ENCODE results near the gene DNASE2.

DNASE2 gene

GRCh38 chr19:12886651-12886968 is 5.4 kb upstream of the DNASE2 start:
- DNase-seq (ENCODE audit: low spot score): no peak

DNA sequence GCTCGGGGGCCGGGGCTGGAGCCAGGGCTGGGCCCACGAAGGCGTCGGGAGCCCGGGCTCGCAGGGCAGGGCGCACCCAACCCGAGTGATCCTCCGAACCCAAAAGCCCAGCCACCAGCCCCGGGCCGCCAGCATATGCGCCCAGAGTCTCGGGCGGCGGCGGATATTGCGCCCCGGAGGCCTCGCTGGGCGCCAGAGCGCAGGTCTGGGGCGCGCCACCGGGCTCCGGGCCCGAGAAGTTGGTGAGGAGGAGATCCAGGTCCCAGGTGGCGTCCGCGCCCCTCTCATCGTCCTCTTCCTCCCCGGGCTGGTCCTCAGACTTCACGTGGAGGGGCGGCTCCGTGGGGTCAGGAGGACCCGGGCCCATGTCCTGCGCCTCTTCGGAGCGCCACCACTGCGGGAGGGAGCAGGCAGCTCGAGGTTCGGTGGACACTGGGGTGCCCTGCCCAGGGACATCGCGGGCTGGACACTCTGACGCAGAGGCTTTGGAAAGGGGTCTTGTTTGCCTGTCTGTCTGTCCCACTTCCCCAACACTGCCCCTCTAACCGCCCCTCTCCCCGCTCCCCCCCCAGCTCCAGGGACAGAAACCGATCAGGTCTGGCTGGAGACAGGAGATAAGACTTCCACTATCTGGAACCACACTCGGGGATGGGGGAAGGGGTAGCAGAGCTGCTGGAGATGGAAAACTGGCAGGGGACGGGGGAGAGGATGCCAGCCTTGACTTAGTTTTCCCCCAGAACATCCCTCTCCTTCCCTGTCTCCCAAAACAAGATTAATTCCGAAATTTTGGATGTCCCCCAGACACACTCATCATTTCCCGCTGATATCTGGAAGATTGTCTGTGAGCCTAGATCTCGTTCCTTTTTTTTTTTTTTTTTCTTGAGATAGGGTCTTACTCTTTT is 4.8 kb upstream of the DNASE2 start:
- DNase-seq (ENCODE audit: low spot score): no peak

DNA sequence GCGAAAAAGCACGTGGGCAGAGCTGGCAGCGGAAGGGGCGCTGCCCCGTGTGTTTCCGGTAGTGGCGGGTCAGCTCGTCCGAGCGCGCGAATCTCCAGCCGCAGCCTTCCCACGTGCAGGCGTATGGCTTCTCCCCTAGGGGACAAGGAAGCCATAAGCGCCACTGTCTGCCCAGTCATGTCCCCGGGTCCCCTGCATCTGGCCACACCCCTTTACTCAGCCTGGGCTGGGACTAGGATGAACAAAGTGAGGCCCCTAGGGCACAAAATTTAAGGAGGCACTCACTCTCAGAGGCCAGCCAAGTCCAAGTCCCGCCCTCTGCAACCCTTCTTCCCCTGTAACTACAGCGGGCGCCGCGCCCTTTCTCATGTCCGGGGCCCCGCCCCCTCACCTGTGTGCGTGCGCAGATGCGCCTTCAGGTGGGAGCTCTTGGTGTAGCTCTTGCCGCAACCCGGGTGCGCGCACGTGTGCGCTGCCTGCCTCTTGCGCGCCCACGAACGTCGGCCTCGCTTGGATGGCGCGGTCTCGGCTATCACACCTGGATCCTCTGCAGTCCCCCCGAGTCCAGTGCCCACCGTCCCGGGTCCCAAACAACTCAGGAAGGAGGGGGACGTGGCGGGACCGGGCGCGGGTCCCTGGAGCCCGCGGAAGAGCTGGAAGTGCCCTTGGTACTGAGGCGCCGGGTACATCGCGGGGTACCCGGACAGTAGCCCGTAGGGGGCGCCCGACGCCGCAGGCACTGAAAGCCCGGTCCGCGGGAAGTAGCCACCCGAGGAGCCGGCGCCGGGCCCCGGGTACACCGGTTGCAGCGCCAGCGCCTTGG is 3.9 kb upstream of the DNASE2 start:
- DNase-seq (ENCODE audit: low spot score): peak; percentile 83

- no peak for DNase-seq (ENCODE audit: low spot score)
Observed at GRCh38 chr19:12884627-12884925, 3.3 kb upstream of the DNASE2 start.

GRCh38 chr19:12884202-12884601 is 3.0 kb upstream of the DNASE2 start:
- DNase-seq (ENCODE audit: low spot score): no peak

DNA sequence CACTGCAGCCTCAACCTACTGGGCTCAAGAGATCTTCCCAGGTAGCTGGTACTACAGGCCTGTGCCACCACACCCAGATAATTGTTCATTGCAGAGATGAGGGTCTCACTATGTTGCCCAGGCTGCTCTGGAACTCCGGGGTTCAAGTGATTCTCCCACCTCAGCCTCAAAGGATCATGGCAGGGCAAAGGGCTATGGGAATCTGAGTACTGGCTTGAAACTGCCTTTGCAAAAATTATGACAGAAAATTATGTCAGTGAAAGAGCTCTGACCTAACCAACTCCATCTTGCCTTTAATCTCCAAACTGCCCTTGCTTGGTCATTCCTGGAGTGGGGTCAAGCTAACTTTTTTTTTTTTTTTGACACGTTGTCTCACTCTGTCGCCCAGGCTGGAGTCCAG is 1.3 kb upstream of the DNASE2 start:
- no peak for DNase-seq (ENCODE audit: low spot score)

- DNase-seq (ENCODE audit: low spot score): peak; percentile 50
Observed at GRCh38 chr19:12880551-12881171, 588 bp downstream of the DNASE2 start.

GRCh38 chr19:12875086-12875485 is 6.2 kb downstream of the DNASE2 start:
- no peak for DNase-seq (ENCODE audit: low spot score)

GRCh38 chr19:12873891-12874745 is 7.1 kb downstream of the DNASE2 start:
- no peak for DNase-seq (ENCODE audit: low spot score)

DNA sequence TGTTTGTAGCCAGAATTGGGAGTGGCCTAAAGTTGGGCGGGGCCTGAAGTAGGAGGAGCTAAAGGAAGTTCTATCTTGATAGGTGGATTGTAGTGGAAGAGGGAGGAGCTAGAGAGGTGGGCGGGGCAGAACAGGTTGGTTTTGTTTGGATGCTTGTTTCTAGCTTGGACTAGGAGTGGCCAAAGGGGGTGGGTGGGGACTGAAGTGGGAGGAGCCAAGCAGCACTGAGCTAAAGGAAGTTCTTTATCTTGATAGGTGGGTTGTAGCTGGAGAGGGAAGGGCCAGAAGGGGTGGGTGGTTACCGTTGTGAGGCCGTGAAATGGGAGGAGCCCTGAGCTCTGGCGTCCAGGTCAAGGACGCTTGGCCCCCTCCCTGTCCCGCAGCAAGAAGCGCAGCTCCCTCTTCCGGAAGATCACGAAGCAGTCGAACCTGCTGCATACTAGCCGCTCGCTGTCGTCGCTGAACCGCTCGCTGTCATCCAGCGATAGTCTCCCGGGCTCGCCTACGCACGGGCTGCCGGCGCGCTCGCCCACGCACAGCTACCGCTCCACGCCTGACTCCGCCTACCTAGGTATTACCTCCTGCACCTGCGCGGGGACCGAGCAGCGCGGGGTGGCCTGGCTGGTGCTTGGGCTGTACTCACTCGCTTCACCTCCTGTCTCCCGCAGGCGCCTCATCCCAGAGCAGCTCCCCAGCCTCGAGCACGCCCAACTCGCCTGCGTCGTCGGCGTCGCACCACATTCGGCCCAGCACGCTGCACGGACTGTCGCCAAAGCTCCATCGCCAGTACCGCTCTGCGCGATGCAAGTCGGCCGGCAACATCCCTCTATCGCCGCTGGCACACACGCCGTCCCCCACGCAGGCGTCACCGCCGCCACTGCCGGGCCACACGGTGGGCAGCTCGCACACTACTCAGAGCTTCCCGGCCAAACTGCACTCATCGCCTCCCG is 8.0 kb downstream of the DNASE2 start:
- peak; percentile 43 for DNase-seq (ENCODE audit: low spot score)

GRCh38 chr19:12872255-12872654 is 9.0 kb downstream of the DNASE2 start:
- no peak for DNase-seq (ENCODE audit: low spot score)

GRCh38 chr19:12871681-12872080 is 9.6 kb downstream of the DNASE2 start:
- DNase-seq (ENCODE audit: low spot score): no peak

GRCh38 chr19:12868540-12869112 is 12.6 kb downstream of the DNASE2 start:
- peak; percentile 36 for DNase-seq (ENCODE audit: low spot score)

DNA sequence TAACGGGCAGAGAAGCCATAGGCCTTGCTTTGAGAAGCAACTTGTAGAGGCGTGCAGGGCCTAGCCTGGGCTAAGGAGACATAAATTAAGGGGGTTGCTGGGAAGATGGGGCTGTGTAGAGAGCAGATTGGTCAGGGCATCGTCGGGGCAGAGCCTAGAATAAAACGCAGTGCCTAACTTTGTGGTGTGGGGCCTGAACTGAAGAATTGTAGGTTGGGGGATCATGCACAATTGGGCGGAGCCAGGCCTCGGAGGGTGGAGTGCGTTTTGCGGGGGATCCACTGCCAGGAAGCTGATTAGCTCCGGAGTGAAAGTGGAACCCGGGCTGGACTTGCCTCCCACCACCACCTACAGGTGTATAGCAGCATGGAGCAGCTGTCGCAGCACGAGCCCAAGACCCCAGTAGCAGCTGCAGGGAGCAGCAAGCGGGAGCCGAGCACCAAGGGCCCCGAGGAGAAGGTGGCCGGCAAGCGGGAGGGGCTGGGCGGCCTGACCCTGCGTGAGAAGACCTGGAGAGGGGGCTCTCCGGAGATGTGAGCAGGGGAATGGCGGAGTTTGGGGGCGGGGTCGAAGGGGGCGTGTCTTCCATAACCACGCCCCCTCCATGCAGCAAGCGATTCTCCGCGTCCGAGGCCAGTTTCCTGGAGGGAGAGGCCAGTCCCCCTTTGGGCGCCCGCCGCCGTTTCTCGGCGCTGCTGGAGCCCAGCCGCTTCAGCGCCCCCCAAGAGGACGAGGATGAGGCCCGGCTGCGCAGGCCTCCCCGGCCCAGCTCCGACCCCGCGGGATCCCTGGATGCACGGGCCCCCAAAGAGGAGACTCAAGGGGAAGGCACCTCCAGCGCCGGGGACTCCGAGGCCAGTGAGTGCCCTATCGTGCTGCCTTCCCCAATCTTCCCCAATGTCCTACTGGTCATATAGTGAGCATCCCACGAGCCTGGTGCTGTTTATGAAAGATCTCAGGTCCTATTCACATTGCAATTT is 13.8 kb downstream of the DNASE2 start:
- peak; percentile 92 for DNase-seq (ENCODE audit: low spot score)

DNA sequence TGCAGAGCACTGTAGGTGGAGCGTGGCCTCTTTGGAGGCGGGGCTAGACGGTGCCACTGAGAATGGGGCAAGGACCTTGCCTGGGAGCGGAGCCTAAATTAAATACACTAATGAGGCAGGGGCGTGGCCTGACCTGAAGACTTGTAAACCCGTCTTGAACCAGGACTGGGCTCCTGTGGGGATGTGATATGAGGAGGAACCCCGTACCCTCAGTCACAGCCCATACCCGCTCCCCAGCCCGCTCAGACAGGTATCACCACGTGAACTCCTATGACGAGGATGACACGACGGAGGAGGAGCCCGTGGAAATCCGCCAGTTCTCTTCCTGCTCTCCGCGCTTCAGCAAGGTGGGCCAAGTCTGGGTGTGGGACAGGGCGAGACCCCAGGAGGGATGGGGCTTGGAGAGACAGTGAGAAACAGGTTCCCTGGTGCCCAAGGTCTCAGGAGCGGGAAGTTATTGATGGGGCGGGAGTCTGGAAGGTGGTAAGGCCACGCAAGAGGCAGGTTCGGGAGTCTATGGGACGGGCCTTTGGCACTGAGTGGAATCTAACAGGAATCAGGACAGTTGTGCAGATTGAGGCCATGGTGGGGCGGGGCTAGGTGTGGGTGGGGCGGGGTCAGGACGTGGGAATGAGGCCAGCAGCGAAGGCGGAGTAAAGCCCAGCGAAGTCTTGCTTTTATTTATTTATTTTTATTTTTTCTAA is 14.7 kb downstream of the DNASE2 start:
- no peak for DNase-seq (ENCODE audit: low spot score)

DNA sequence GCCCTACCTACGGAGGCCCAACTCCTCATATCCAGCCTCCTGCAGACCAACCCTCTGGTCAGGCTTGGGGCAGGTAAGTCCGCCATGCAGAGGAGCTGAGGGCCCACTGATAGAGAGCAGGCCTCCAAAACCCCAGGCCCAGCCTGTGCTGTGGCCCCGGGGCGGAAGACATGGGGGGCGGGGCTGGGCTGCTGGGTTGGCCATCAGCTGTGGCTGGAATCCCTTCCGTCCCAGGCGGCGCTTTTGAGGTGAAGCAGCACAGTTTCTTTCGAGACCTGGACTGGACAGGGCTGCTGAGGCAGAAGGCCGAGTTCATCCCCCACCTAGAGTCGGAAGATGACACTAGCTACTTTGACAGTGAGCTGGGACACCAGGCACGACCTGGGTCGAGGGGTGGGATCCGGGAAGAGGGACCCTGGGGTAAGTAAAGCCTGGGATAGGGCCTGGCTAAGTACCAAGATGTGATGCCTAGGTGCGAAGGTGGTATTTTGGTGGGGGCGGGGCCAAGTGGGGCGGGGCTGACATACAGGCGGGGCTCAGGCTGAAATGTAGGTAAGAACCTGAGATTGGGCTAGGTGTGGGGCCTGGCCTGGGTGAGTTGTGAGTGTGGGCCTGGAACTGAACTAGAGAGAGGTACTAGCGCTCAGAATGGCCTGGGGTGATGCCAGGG is 15.4 kb downstream of the DNASE2 start:
- no peak for DNase-seq (ENCODE audit: low spot score)

GRCh38 chr19:12864721-12865715 is 16.2 kb downstream of the DNASE2 start:
- no peak for DNase-seq (ENCODE audit: low spot score)

Measured in GM03348 (cell line).